Natural killer cell treated with Interleukin-12 subunit alpha and Interleukin-12 subunit beta and Interleukin-15 and Interleukin-18, amount 100 ng/mL, for 72 hours (primary cell): Measurements from ENCODE around the gene TAPBPL. TPM values are rescaled to one million over a fixed set of nuclear protein-coding genes. Genes with fewer than 3 reads are reported as not detected.
A peak's percentile ranks its signal among the peaks of the same experiment; 100 is the strongest.
"Not testable (repeated sequence)": the region's sequence is repeated elsewhere in the genome, so short reads cannot be mapped to it uniquely, and the experiment has no call there.

Experiments
- ATAC-seq, 2 donors: fragments of 150-1000 bp; cut with Tn5 transposase in 1 of 2; sonication (Bioruptor Pico), chemical (Tn5 transposase) in 1 of 2; 2 replicates each; pipeline ENCODE4 v1.10.0; 2021
- DNase-seq: peaks from one replicate; pipeline ENCODE4 v3.0.0; 2022; ENCODE audit warnings: low spot score
- H3K27ac Mint-ChIP-seq, 2 donors: 1 replicate in 1 of 2; 2 replicates in 1 of 2; pipeline ENCODE4 v1.8.0; 2022; ENCODE audit warnings: mixed read lengths in 2 of 2, mild to moderate bottlenecking in 1 of 2, moderate library complexity in 1 of 2
- H3K27me3 Mint-ChIP-seq, 2 donors: 1 replicate in 1 of 2; 2 replicates in 1 of 2; pipeline ENCODE4 v1.8.0; 2022; ENCODE audit warnings: mixed read lengths in 2 of 2
- H3K36me3 Mint-ChIP-seq: one replicate; pipeline ENCODE4 v1.8.0; 2022; ENCODE audit warnings: mixed read lengths
- H3K4me1 Mint-ChIP-seq, 2 donors: 1 replicate in 1 of 2; 2 replicates in 1 of 2; pipeline ENCODE4 v1.8.0; 2022; ENCODE audit warnings: low read depth in 2 of 2, mixed read lengths in 2 of 2, mild to moderate bottlenecking in 1 of 2
- H3K4me3 Mint-ChIP-seq: one replicate; pipeline ENCODE4 v1.8.0; 2022; ENCODE audit warnings: mixed read lengths
- H3K9me3 Mint-ChIP-seq: 2 replicates; pipeline ENCODE4 v1.8.0; 2022; ENCODE audit warnings: mixed read lengths
- total RNA-seq, 2 donors: library from RNA; stranded (reverse); gene quantifications; one replicate each; pipeline ENCODE4 v1.2.3, GENCODE V29; 2022

The TAPBPL gene
- total RNA-seq, 2 donors from 2014 or later, result 24.6 to 26.3 TPM

GRCh38 chr12:6471989-6472360, 20.1 kb downstream of the TAPBPL start:
- no peaks in the 10 kb centered on the region for H3K9me3 Mint-ChIP-seq
- ATAC-seq (no peak), DNase-seq (no peak)
- peak overlapping the region; percentile 85 for H3K4me3 Mint-ChIP-seq
- H3K27me3 Mint-ChIP-seq, result peaks cover 0 to 6% of the 10 kb centered on the region in 2 donors
- peaks cover 33 to 38% of the 10 kb centered on the region in 2 donors for H3K4me1 Mint-ChIP-seq
- H3K27ac Mint-ChIP-seq, result peak overlapping the region; percentile 82 to 87
- no peaks in the 10 kb centered on the region for H3K36me3 Mint-ChIP-seq

- H3K4me3 Mint-ChIP-seq, result peak overlapping the region; percentile 85
- H3K4me1 Mint-ChIP-seq, result peaks cover 29 to 33% of the 10 kb centered on the region in 2 donors
- DNase-seq, result no peak
- ATAC-seq, result no peak
- no peaks in the 10 kb centered on the region for H3K36me3 Mint-ChIP-seq
- H3K27ac Mint-ChIP-seq, result no peak overlapping the region
- no peaks in the 10 kb centered on the region for H3K9me3 Mint-ChIP-seq
- peaks cover 0 to 6% of the 10 kb centered on the region in 2 donors for H3K27me3 Mint-ChIP-seq
These were observed 20.6 kb downstream of the TAPBPL start for GRCh38 chr12:6472491-6472890.

GRCh38 chr12:6475233-6475975, 23.6 kb downstream of the TAPBPL start:
- DNase-seq, H3K4me3 Mint-ChIP-seq, H3K9me3 Mint-ChIP-seq: not testable (repeated sequence)

GRCh38 chr12:6476489-6476888, 24.6 kb downstream of the TAPBPL start:
- Mint-ChIP-seq H3K9me3 (no peaks in the 10 kb centered on the region), H3K4me1 (peaks cover 0 to 6% of the 10 kb centered on the region in 2 donors), H3K4me3 (no peak overlapping the region), H3K36me3 (no peaks in the 10 kb centered on the region), H3K27me3 (peaks cover 0 to 6% of the 10 kb centered on the region in 2 donors), H3K27ac (peak overlapping the region in 1 of 2 donors; percentile 7)
- ATAC-seq (no peak), DNase-seq (no peak)

More at GRCh38 chr12:6475233-6475975, 23.6 kb downstream of the TAPBPL start:
- not testable (repeated sequence) for H3K27me3 Mint-ChIP-seq, ATAC-seq, H3K27ac Mint-ChIP-seq, H3K36me3 Mint-ChIP-seq
- H3K4me1 Mint-ChIP-seq, result peaks cover 6 to 13% of the 10 kb centered on the region in 2 donors

- H3K9me3 Mint-ChIP-seq, DNase-seq, H3K27me3 Mint-ChIP-seq, H3K4me3 Mint-ChIP-seq, H3K4me1 Mint-ChIP-seq, ATAC-seq, H3K27ac Mint-ChIP-seq, H3K36me3 Mint-ChIP-seq: not testable (repeated sequence)
These were observed 25.9 kb downstream of the TAPBPL start for GRCh38 chr12:6477601-6478377.

GRCh38 chr12:6478416-6478815, 26.6 kb downstream of the TAPBPL start:
- Mint-ChIP-seq H3K27me3 (peaks cover 0 to 6% of the 10 kb centered on the region in 2 donors), H3K4me1 (no peaks in the 10 kb centered on the region), H3K4me3 (no peak overlapping the region), H3K36me3 (no peaks in the 10 kb centered on the region), H3K9me3 (no peaks in the 10 kb centered on the region), H3K27ac (no peak overlapping the region)
- no peak for DNase-seq
- ATAC-seq, result peak in 1 of 2 donors; percentile 43

GRCh38 chr12:6488240-6488639, 36.4 kb downstream of the TAPBPL start:
- ATAC-seq (no peak), DNase-seq (no peak)
- Mint-ChIP-seq H3K9me3 (no peaks in the 10 kb centered on the region), H3K4me3 (no peak overlapping the region), H3K36me3 (peaks cover 9% of the 10 kb centered on the region), H3K27ac (no peak overlapping the region), H3K27me3 (peaks cover 0 to 3% of the 10 kb centered on the region in 2 donors), H3K4me1 (peaks cover 10 to 11% of the 10 kb centered on the region in 2 donors)

- peaks cover 16% of the 10 kb centered on the region in 2 donors for H3K4me1 Mint-ChIP-seq
These were observed 37.6 kb downstream of the TAPBPL start for GRCh38 chr12:6489449-6489848.

GRCh38 chr12:6490673-6491072, 38.8 kb downstream of the TAPBPL start:
- Mint-ChIP-seq H3K4me1 (peaks cover 28 to 29% of the 10 kb centered on the region in 2 donors), H3K36me3 (peaks cover 15% of the 10 kb centered on the region)
- H3K27ac Mint-ChIP-seq, H3K27me3 Mint-ChIP-seq, ATAC-seq, DNase-seq, H3K4me3 Mint-ChIP-seq, H3K9me3 Mint-ChIP-seq: not testable (repeated sequence)

More at GRCh38 chr12:6489449-6489848, 37.6 kb downstream of the TAPBPL start:
- no peak overlapping the region for H3K4me3 Mint-ChIP-seq
- peaks cover 9% of the 10 kb centered on the region for H3K36me3 Mint-ChIP-seq
- H3K27me3 Mint-ChIP-seq, result peaks cover 0 to 3% of the 10 kb centered on the region in 2 donors
- ATAC-seq (no peak), DNase-seq (no peak)
- no peaks in the 10 kb centered on the region for H3K9me3 Mint-ChIP-seq
- no peak overlapping the region for H3K27ac Mint-ChIP-seq

- Mint-ChIP-seq H3K4me1 (peaks cover 31 to 33% of the 10 kb centered on the region in 2 donors), H3K4me3 (peak within 1 kb of the TSS; percentile 97), H3K9me3 (no peaks in the 10 kb centered on the region), H3K27ac (peak within 1 kb of the TSS; percentile 98 to 99), H3K36me3 (peaks cover 15% of the 10 kb centered on the region), H3K27me3 (peaks cover 0 to 1% of the 10 kb centered on the region in 2 donors)
- peak; percentile 88 to 91 for ATAC-seq
- DNase-seq, result peak; percentile 98
These were observed 41.1 kb downstream of the TAPBPL start, which contains the start of gene MRPL51 for GRCh38 chr12:6492838-6493496. Gene MRPL51, minus strand, starts transcription at chr12:6493262. Its CDS starts 126 bp downstream, at chr12:6493136.

GRCh38 chr12:6493497-6494257, 41.8 kb downstream of the TAPBPL start, which contains the start of gene NCAPD2:
Gene NCAPD2, plus strand, starts transcription at chr12:6494102. Its CDS starts 997 bp downstream, at chr12:6495099.
- ATAC-seq, result peak; percentile 94 to 95
- H3K36me3 Mint-ChIP-seq, result peaks cover 15% of the 10 kb centered on the region
- H3K27ac Mint-ChIP-seq, result peak within 1 kb of the TSS; percentile 98 to 99
- DNase-seq, result peak; percentile 96
- no peaks in the 10 kb centered on the region for H3K27me3 Mint-ChIP-seq
- H3K9me3 Mint-ChIP-seq, result no peaks in the 10 kb centered on the region
- peaks cover 31 to 33% of the 10 kb centered on the region in 2 donors for H3K4me1 Mint-ChIP-seq
- peak within 1 kb of the TSS; percentile 97 for H3K4me3 Mint-ChIP-seq

- peaks cover 15% of the 10 kb centered on the region for H3K36me3 Mint-ChIP-seq
- peak overlapping the region; percentile 97 for H3K4me3 Mint-ChIP-seq
- H3K27me3 Mint-ChIP-seq, result no peaks in the 10 kb centered on the region
- ATAC-seq (peak in 1 of 2 donors; percentile 10), DNase-seq (no peak)
- H3K27ac Mint-ChIP-seq, result peak overlapping the region; percentile 98 to 99
- peaks cover 31 to 33% of the 10 kb centered on the region in 2 donors for H3K4me1 Mint-ChIP-seq
- no peaks in the 10 kb centered on the region for H3K9me3 Mint-ChIP-seq
These were observed 42.5 kb downstream of the TAPBPL start for GRCh38 chr12:6494258-6494743.

- H3K9me3 Mint-ChIP-seq, result no peaks in the 10 kb centered on the region
- peaks cover 15% of the 10 kb centered on the region for H3K36me3 Mint-ChIP-seq
- peaks cover 31 to 33% of the 10 kb centered on the region in 2 donors for H3K4me1 Mint-ChIP-seq
- H3K27me3 Mint-ChIP-seq, result no peaks in the 10 kb centered on the region
- peak overlapping the region; percentile 97 for H3K4me3 Mint-ChIP-seq
- H3K27ac Mint-ChIP-seq, result peak overlapping the region; percentile 98 to 99
- ATAC-seq (no peak), DNase-seq (no peak)
These were observed 43.1 kb downstream of the TAPBPL start for GRCh38 chr12:6494968-6495367.
